Neural cell (in vitro differentiated cells): ENCODE results near the gene IRX1. TPM values are rescaled to one million over a fixed set of nuclear protein-coding genes. Genes with fewer than 3 reads are reported as not detected.

Experiments used
- H2AFZ ChIP-seq: fragments of 200-600, 300-800 bp; sonication (generic), shearing (Covaris generic); 2 replicates; pipeline ENCODE4 v1.6.0; 2014; ENCODE audit warnings: low read depth, mild to moderate bottlenecking, antibody characterized with exemption, low read length, moderate library complexity
- H3F3A ChIP-seq: fragments of 200-600 bp; shearing (Covaris generic); 2 replicates; pipeline ENCODE4 v1.6.1; 2016; ENCODE audit warnings: mild to moderate bottlenecking, moderate library complexity, mixed read lengths, antibody characterized with exemption, low read length; ENCODE audit not compliant: insufficient read depth, poor library complexity, severe bottlenecking
- H3K27ac ChIP-seq: fragments of 200-600, 300-800 bp; sonication (generic), shearing (Covaris generic); 2 replicates; pipeline ENCODE4 v1.5.1; 2014; ENCODE audit warnings: mild to moderate bottlenecking, low read length, moderate library complexity
- H3K27me3 ChIP-seq: fragments of 300-800, 200-600 bp; sonication (generic), shearing (Covaris generic); 2 replicates; pipeline ENCODE4 v1.6.0; 2014; ENCODE audit warnings: mild to moderate bottlenecking, low read depth, low read length, moderate library complexity; ENCODE audit not compliant: insufficient read depth
- H3K36me3 ChIP-seq: fragments of 300-800, 200-600 bp; sonication (generic), shearing (Covaris generic); 2 replicates; pipeline ENCODE4 v1.5.1; 2014; ENCODE audit warnings: mild to moderate bottlenecking, antibody characterized with exemption, low read length, moderate library complexity; ENCODE audit not compliant: insufficient read depth
- H3K4me2 ChIP-seq: fragments of 300-800, 200-600 bp; sonication (generic), shearing (Covaris generic); 2 replicates; pipeline ENCODE4 v1.6.0; 2014; ENCODE audit warnings: mild to moderate bottlenecking, low read length
- H3K4me3 ChIP-seq: fragments of 300-800, 200-600 bp; sonication (generic), shearing (Covaris generic); 2 replicates; pipeline ENCODE4 v1.5.1; 2014; ENCODE audit warnings: mild to moderate bottlenecking, low read length, moderate library complexity
- H3K79me2 ChIP-seq: fragments of 200-600 bp; shearing (Covaris generic); replicated peaks from 2 replicates; pipeline ENCODE4 v1.6.0; 2014; ENCODE audit warnings: mild to moderate bottlenecking, low read length, moderate library complexity; ENCODE audit not compliant: insufficient read depth
- H3K9ac ChIP-seq: fragments of 300-800, 200-600 bp; sonication (generic), shearing (Covaris generic); 2 replicates; pipeline ENCODE4 v1.6.1; 2016; ENCODE audit warnings: mild to moderate bottlenecking, low read length, mixed read lengths
- H3K9me2 ChIP-seq: fragments of 200-600 bp; shearing (Covaris generic); 2 replicates; pipeline ENCODE4 v1.6.1; 2016; ENCODE audit warnings: mild to moderate bottlenecking, low read length, mixed read lengths; ENCODE audit not compliant: insufficient read depth
- H3K9me3 ChIP-seq: fragments of 200-600, 300-800 bp; sonication (generic), shearing (Covaris generic); 2 replicates; pipeline ENCODE4 v1.6.1; 2016; ENCODE audit warnings: mild to moderate bottlenecking, mixed run types, low read length, moderate library complexity, mixed read lengths
- H4K20me1 ChIP-seq: fragments of 200-600 bp; shearing (Covaris generic); 2 replicates; pipeline ENCODE4 v1.6.1; 2016; ENCODE audit warnings: mild to moderate bottlenecking, mixed run types; ENCODE audit not compliant: insufficient read depth
- CTCF ChIP-seq: fragments of 450-650 bp; IDR thresholded peaks from 2 replicates; pipeline ENCODE4 v1.5.1; 2014; ENCODE audit warnings: antibody characterized with exemption, mild to moderate bottlenecking, moderate library complexity; ENCODE audit not compliant: poor library complexity, severe bottlenecking
- EP300 ChIP-seq: fragments of 450-650 bp; conservative IDR thresholded peaks from 2 replicates; pipeline ENCODE4 v1.6.1; 2014; ENCODE audit warnings: antibody characterized with exemption, mild to moderate bottlenecking, moderate library complexity; ENCODE audit not compliant: poor library complexity, severe bottlenecking
- EZH2 ChIP-seq: fragments of 200-600, 300-800 bp; shearing (Covaris generic), sonication (generic); IDR thresholded peaks from 2 replicates; pipeline ENCODE4 v1.6.1; 2014; ENCODE audit warnings: antibody characterized with exemption, low read length, borderline replicate concordance, mild to moderate bottlenecking; ENCODE audit not compliant: insufficient read depth, poor library complexity, severe bottlenecking
- MXI1 ChIP-seq: fragments of 450-650 bp; conservative IDR thresholded peaks from 2 replicates; pipeline ENCODE4 v1.6.1; 2014; ENCODE audit warnings: antibody characterized with exemption, mild to moderate bottlenecking; ENCODE audit not compliant: poor library complexity, severe bottlenecking
- POLR2AphosphoS5 ChIP-seq: IDR thresholded peaks from 2 replicates; pipeline ENCODE4 v1.6.1; 2012
- RAD21 ChIP-seq: fragments of 450-650 bp; conservative IDR thresholded peaks from 2 replicates; pipeline ENCODE4 v1.6.1; 2014; ENCODE audit warnings: antibody characterized with exemption, mild to moderate bottlenecking, moderate library complexity
- REST ChIP-seq: IDR thresholded peaks from 2 replicates; pipeline ENCODE4 v1.6.1; 2012; ENCODE audit warnings: borderline replicate concordance
- SMC3 ChIP-seq: fragments of 450-650 bp; conservative IDR thresholded peaks from 2 replicates; pipeline ENCODE4 v1.6.1; 2014; ENCODE audit warnings: antibody characterized with exemption, mild to moderate bottlenecking, moderate library complexity; ENCODE audit not compliant: poor library complexity
- TAF1 ChIP-seq: IDR thresholded peaks from 2 replicates; pipeline ENCODE4 v1.6.1; 2012; ENCODE audit warnings: low read depth
- polyA plus RNA-seq: library from polyadenylated mRNA; depleted of rRNA; stranded (reverse); fragments of >200 nt; gene quantifications from 2 replicates; pipeline ENCODE4 v1.2.3, GENCODE V29; 2014

IRX1 gene
- polyA plus RNA-seq, 1 donor from 2014 or later: not detected

- Histone ChIP-seq H3F3A (no peaks in the 10 kb centered on the region), H3K79me2 (no peaks in the 10 kb centered on the region), H3K9me3 (peaks cover 3% of the 10 kb centered on the region), H3K36me3 (no peaks in the 10 kb centered on the region), H3K27me3 (peaks cover 68% of the 10 kb centered on the region), H4K20me1 (no peaks in the 10 kb centered on the region), H3K27ac (no peak overlapping the region), H3K4me3 (no peak overlapping the region), H3K4me2 (no peak overlapping the region), H3K9me2 (no peaks in the 10 kb centered on the region), H3K9ac (no peak overlapping the region), H2AFZ (no peak overlapping the region)
- TF ChIP-seq POLR2AphosphoS5 (no peak), TAF1 (no peak), SMC3 (no peak), MXI1 (no peak), EZH2 (no peak), CTCF (no peak), REST (no peak), RAD21 (no peak), EP300 (no peak)
Measured at GRCh38 chr5:3606121-3606831, 10.6 kb downstream of the IRX1 start.

GRCh38 chr5:3607541-3608181 lies 12.0 kb downstream of the IRX1 start:
- no peaks in the 10 kb centered on the region for H3K79me2 ChIP-seq
- H3K9ac ChIP-seq: no peak overlapping the region
- no peaks in the 10 kb centered on the region for H3F3A ChIP-seq
- H3K9me2 ChIP-seq: no peaks in the 10 kb centered on the region
- H3K27me3 ChIP-seq: peaks cover 55% of the 10 kb centered on the region
- H2AFZ ChIP-seq: no peak overlapping the region
- TF ChIP-seq RAD21 (no peak), REST (no peak), EZH2 (no peak), CTCF (no peak), SMC3 (no peak), EP300 (no peak), POLR2AphosphoS5 (no peak), MXI1 (no peak), TAF1 (no peak)
- peaks cover 3% of the 10 kb centered on the region for H3K9me3 ChIP-seq
- H3K27ac ChIP-seq: no peak overlapping the region
- no peaks in the 10 kb centered on the region for H3K36me3 ChIP-seq
- H3K4me2 ChIP-seq: no peak overlapping the region
- H3K4me3 ChIP-seq: no peak overlapping the region
- no peaks in the 10 kb centered on the region for H4K20me1 ChIP-seq
